GM21619 (cell line): ENCODE data around the gene MYRFL.
"Not testable (repeated sequence)": the region's sequence is repeated elsewhere in the genome, so short reads cannot be mapped to it uniquely, and the experiment has no call there.

ENCODE experiments used
- ATAC-seq: cut with Tn5 transposase; IDR thresholded peaks from one replicate; pipeline ENCODE4 v1.9.1; 2021; ENCODE audit not compliant: unreplicated experiment

Gene MYRFL

GRCh38 chr12:69986114-69986513, 161.1 kb downstream of the MYRFL start:
- ATAC-seq, result no peak

- ATAC-seq, result no peak
Observed at GRCh38 chr12:69987579-69988091, 162.6 kb downstream of the MYRFL start.

- no peak for ATAC-seq
Observed at GRCh38 chr12:69988481-69989321, 163.7 kb downstream of the MYRFL start.

GRCh38 chr12:69991690-69992288, 166.8 kb downstream of the MYRFL start:
- ATAC-seq, result no peak

GRCh38 chr12:69993433-69993832, 168.4 kb downstream of the MYRFL start:
- ATAC-seq, result no peak

- ATAC-seq, result not testable (repeated sequence)
Observed at GRCh38 chr12:69994086-69994485, 169.1 kb downstream of the MYRFL start.

GRCh38 chr12:69994724-69995173, 169.7 kb downstream of the MYRFL start:
- ATAC-seq, result no peak

GRCh38 chr12:69996241-69996640, 171.2 kb downstream of the MYRFL start:
- no peak for ATAC-seq

GRCh38 chr12:69996722-69997121, 171.7 kb downstream of the MYRFL start:
- no peak for ATAC-seq

- no peak for ATAC-seq
Observed at GRCh38 chr12:69998011-69998410, 173.0 kb downstream of the MYRFL start.

GRCh38 chr12:69998922-69999321, 173.9 kb downstream of the MYRFL start:
- no peak for ATAC-seq

GRCh38 chr12:69999561-69999960, 174.5 kb downstream of the MYRFL start:
- no peak for ATAC-seq

GRCh38 chr12:70002097-70002911, 177.3 kb downstream of the MYRFL start:
- ATAC-seq, result no peak

- no peak for ATAC-seq
Observed at GRCh38 chr12:70002912-70003255, 177.9 kb downstream of the MYRFL start.

- ATAC-seq, result no peak
Observed at GRCh38 chr12:70005864-70006618, 181.0 kb downstream of the MYRFL start.

GRCh38 chr12:70006619-70006973, 181.6 kb downstream of the MYRFL start:
- ATAC-seq, result no peak

- no peak for ATAC-seq
Observed at GRCh38 chr12:70007687-70008086, 182.7 kb downstream of the MYRFL start.
